BLaER1 (cell line): ENCODE data around the gene FAM221B.

ENCODE experiments used
- H3K27ac ChIP-seq: shearing (Covaris generic); formaldehyde crosslinking; 2 replicates; pipeline ENCODE4 v1.8.1; 2022
- H3K27me3 ChIP-seq: shearing (Covaris generic); formaldehyde crosslinking; 2 replicates; pipeline ENCODE4 v1.8.1; 2022
- H3K36me3 ChIP-seq: shearing (Covaris generic); formaldehyde crosslinking; 2 replicates; pipeline ENCODE4 v1.8.1; 2022
- H3K4me1 ChIP-seq: shearing (Covaris generic); formaldehyde crosslinking; 2 replicates; pipeline ENCODE4 v1.8.1; 2022
- H3K4me2 ChIP-seq: shearing (Covaris generic); formaldehyde crosslinking; 2 replicates; pipeline ENCODE4 v1.8.1; 2022
- H3K4me3 ChIP-seq: shearing (Covaris generic); formaldehyde crosslinking; 2 replicates; pipeline ENCODE4 v1.8.1; 2022
- H3K9ac ChIP-seq: shearing (Covaris generic); formaldehyde crosslinking; 2 replicates; pipeline ENCODE4 v1.8.1; 2022
- H3K9me3 ChIP-seq: shearing (Covaris generic); formaldehyde crosslinking; 2 replicates; pipeline ENCODE4 v1.8.1; 2022
- H4K20me1 ChIP-seq: shearing (Covaris generic); formaldehyde crosslinking; 2 replicates; pipeline ENCODE4 v1.8.1; 2022
- Cebpa-rat ChIP-seq: shearing (Covaris generic); IDR thresholded peaks from 2 replicates; pipeline ENCODE4 v1.8.1; 2022

FAM221B gene

GRCh38 chr9:35836595-35836994 lies 8.1 kb upstream of the FAM221B start:
- H3K9ac ChIP-seq: no peak overlapping the region

GRCh38 chr9:35835766-35836165 lies 7.2 kb upstream of the FAM221B start:
- Histone ChIP-seq H3K4me1 (peaks cover 37% of the 10 kb centered on the region), H3K27ac (no peak overlapping the region), H4K20me1 (no peaks in the 10 kb centered on the region), H3K27me3 (no peaks in the 10 kb centered on the region), H3K9me3 (no peaks in the 10 kb centered on the region), H3K4me2 (no peak overlapping the region), H3K9ac (no peak overlapping the region), H3K4me3 (no peak overlapping the region), H3K36me3 (peaks cover 12% of the 10 kb centered on the region; the same call in 1 of the 2 replicates)
- no peak for TF ChIP-seq Cebpa-rat

More at GRCh38 chr9:35836595-35836994, 8.1 kb upstream of the FAM221B start:
- Histone ChIP-seq H4K20me1 (no peaks in the 10 kb centered on the region; the same call in 1 of the 2 replicates), H3K27ac (no peak overlapping the region), H3K4me3 (no peak overlapping the region), H3K36me3 (peaks cover 12% of the 10 kb centered on the region; the same call in 1 of the 2 replicates), H3K4me2 (no peak overlapping the region), H3K4me1 (peaks cover 45% of the 10 kb centered on the region), H3K9me3 (no peaks in the 10 kb centered on the region), H3K27me3 (no peaks in the 10 kb centered on the region)
- TF ChIP-seq Cebpa-rat: no peak

DNA sequence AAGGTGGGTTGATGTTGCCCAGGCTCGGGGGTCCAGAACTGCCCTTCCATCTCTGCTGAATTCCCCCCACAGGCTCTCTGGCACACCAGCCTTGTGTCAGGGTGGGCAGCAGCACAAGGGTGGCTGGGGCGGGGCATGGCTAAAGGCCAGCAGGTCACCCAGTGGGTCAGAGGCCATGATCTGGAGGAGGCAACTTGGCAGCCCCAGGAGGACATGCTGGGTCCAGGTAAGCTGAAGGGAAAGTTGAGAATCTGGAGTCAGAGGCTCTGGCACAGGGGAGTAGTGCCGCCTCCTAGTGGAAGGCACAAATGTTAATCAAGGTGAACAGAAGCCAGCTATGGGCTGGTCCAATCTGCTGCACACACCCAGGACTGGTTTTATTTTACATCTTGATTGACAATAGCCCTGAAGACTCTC lies 6.7 kb upstream of the FAM221B start:
- H3K36me3 ChIP-seq: peaks cover 12% of the 10 kb centered on the region; the same call in 1 of the 2 replicates
- no peaks in the 10 kb centered on the region for H4K20me1 ChIP-seq
- H3K4me3 ChIP-seq: no peak overlapping the region
- H3K27me3 ChIP-seq: no peaks in the 10 kb centered on the region
- no peaks in the 10 kb centered on the region for H3K9me3 ChIP-seq
- H3K9ac ChIP-seq: no peak overlapping the region
- TF ChIP-seq Cebpa-rat: no peak
- H3K4me1 ChIP-seq: peaks cover 33% of the 10 kb centered on the region
- no peak overlapping the region for H3K4me2 ChIP-seq
- no peak overlapping the region for H3K27ac ChIP-seq

- H4K20me1 ChIP-seq: no peaks in the 10 kb centered on the region
- H3K9me3 ChIP-seq: no peaks in the 10 kb centered on the region
- TF ChIP-seq Cebpa-rat: no peak
- H3K4me1 ChIP-seq: peaks cover 34% of the 10 kb centered on the region
- no peak overlapping the region for H3K4me3 ChIP-seq
- H3K36me3 ChIP-seq: peaks cover 12% of the 10 kb centered on the region; the same call in 1 of the 2 replicates
- H3K27ac ChIP-seq: peak overlapping the region; percentile 49; the same call in 1 of the 2 replicates
- H3K9ac ChIP-seq: no peak overlapping the region
- H3K4me2 ChIP-seq: peak overlapping the region; percentile 78
- no peaks in the 10 kb centered on the region for H3K27me3 ChIP-seq
These were observed 6.0 kb upstream of the FAM221B start for GRCh38 chr9:35834260-35835215.

GRCh38 chr9:35832814-35833213 lies 4.3 kb upstream of the FAM221B start:
- peaks cover 42% of the 10 kb centered on the region for H3K4me1 ChIP-seq
- TF ChIP-seq Cebpa-rat: no peak
- H3K9me3 ChIP-seq: no peaks in the 10 kb centered on the region
- 0 out of 2 replicates have a peak overlapping the region, but pooled peaks have one; percentile 49 for H3K27ac ChIP-seq
- H4K20me1 ChIP-seq: no peaks in the 10 kb centered on the region
- H3K4me3 ChIP-seq: no peak overlapping the region
- H3K27me3 ChIP-seq: no peaks in the 10 kb centered on the region
- peak overlapping the region; percentile 48; the same call in 1 of the 2 replicates for H3K9ac ChIP-seq
- H3K36me3 ChIP-seq: peaks cover 12% of the 10 kb centered on the region; the same call in 1 of the 2 replicates
- peak overlapping the region; percentile 78 for H3K4me2 ChIP-seq

GRCh38 chr9:35831040-35831439 lies 2.5 kb upstream of the FAM221B start:
- no peak overlapping the region for H3K9ac ChIP-seq
- H3K36me3 ChIP-seq: peaks cover 12% of the 10 kb centered on the region; the same call in 1 of the 2 replicates
- no peak overlapping the region for H3K27ac ChIP-seq
- no peak for TF ChIP-seq Cebpa-rat
- no peaks in the 10 kb centered on the region for H4K20me1 ChIP-seq
- peaks cover 42% of the 10 kb centered on the region for H3K4me1 ChIP-seq
- H3K9me3 ChIP-seq: no peaks in the 10 kb centered on the region
- no peak overlapping the region for H3K4me3 ChIP-seq
- H3K4me2 ChIP-seq: no peak overlapping the region
- H3K27me3 ChIP-seq: no peaks in the 10 kb centered on the region

DNA sequence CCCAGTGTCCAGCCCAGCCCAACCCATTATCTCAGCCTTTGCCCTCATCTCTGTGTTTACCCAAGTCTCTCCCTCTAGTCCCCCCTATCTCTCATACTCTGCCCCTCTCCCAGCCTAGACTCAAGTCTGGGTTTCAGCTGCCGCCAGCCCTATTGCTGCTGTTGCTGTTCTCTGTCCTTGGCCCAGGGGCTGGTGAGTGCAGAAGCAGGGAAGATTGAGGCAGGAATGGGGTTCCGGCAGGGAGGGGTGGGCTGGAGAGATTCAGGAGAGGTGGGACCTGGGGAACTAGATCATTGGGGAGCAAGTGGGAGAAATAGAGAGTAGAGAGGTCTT lies 1.2 kb upstream of the FAM221B start:
- H3K36me3 ChIP-seq: no peaks in the 10 kb centered on the region
- peak overlapping the region; percentile 73 for H3K4me3 ChIP-seq
- peak overlapping the region; percentile 78 for H3K9ac ChIP-seq
- H3K4me1 ChIP-seq: peaks cover 39% of the 10 kb centered on the region
- H3K27me3 ChIP-seq: no peaks in the 10 kb centered on the region
- H3K4me2 ChIP-seq: peak overlapping the region; percentile 96
- no peaks in the 10 kb centered on the region for H4K20me1 ChIP-seq
- H3K27ac ChIP-seq: peak overlapping the region; percentile 64
- H3K9me3 ChIP-seq: no peaks in the 10 kb centered on the region
- TF ChIP-seq Cebpa-rat: no peak

DNA sequence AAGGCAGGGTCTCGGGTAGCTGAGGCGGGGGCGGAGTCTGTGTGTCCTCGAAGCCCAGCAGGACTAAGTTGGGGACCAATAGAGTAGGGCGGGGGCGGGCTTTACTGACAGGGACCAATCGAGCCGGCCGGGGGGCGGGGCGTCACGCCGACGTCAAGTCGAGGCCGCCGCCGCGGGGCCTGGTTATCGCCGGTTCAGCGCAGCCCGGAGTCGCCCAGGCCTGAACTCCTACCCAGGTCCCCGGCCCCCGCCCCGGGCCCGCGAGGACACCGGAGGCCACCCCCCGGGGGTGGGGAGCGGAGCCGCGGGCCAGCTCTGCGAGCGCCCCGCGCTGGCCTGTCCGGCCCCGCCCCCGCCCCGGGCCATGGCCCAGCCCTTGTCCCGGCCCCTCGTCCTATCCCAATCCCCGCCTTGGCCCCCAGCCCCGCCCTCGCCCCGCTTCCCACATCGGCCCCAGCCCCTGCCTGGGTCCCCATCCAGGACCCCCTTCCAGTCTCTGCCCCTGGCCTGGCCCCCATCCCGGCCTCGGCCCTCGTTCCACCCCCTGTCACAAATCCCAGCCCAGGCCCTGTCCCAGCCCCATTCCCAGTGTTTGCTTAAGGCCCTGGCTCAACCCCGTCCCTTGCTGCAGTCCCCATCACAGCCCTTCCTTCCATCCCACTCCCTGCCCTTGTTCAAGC lies 692 bp upstream of the FAM221B start, which contains the start of gene TMEM8B:
Gene TMEM8B, plus strand, starts transcription at position 145 of the 680 bp plus-strand sequence. Its CDS starts 220 bp downstream, at position 365.
- Histone ChIP-seq H3K4me1 (peaks cover 34% of the 10 kb centered on the region), H3K27me3 (no peaks in the 10 kb centered on the region), H3K4me3 (peak within 1 kb of the TSS; percentile 73), H3K36me3 (no peaks in the 10 kb centered on the region), H3K4me2 (peak within 1 kb of the TSS; percentile 96), H3K9ac (peak within 1 kb of the TSS; percentile 78), H3K27ac (peak within 1 kb of the TSS; percentile 64), H4K20me1 (no peaks in the 10 kb centered on the region), H3K9me3 (no peaks in the 10 kb centered on the region)
- TF ChIP-seq Cebpa-rat: no peak

DNA sequence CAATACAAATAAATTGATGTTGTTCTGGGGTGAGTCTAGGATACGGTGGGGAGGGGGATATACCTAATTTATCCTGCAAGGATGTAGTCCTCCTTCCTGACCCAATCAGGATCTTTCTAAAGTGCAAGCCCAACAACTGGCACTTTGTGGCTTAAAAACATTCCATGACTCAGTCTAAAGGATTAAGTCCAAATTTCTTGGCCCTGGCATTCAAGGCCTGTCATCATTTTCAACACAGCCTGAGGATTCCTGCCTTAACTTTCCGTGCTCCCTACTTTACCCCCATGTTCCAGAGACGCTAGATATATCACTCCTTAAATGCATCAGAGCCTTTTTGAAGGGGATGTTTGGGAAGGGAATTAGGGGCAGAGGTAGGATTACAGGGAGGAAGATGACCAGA lies 1.0 kb downstream of the FAM221B start:
- TF ChIP-seq Cebpa-rat: no peak
- Histone ChIP-seq H3K27me3 (no peaks in the 10 kb centered on the region), H3K9ac (no peak overlapping the region), H3K36me3 (no peaks in the 10 kb centered on the region), H3K4me1 (peaks cover 18% of the 10 kb centered on the region), H3K4me2 (no peak overlapping the region), H4K20me1 (no peaks in the 10 kb centered on the region), H3K4me3 (no peak overlapping the region), H3K27ac (no peak overlapping the region), H3K9me3 (no peaks in the 10 kb centered on the region)
